GM18868 (cell line): ENCODE data around the gene DNAH7.

ENCODE experiments used
- ATAC-seq: cut with Tn5 transposase; IDR thresholded peaks from one replicate; pipeline ENCODE4 v1.9.1; 2021; ENCODE audit warnings: mild to moderate bottlenecking, moderate library complexity; ENCODE audit not compliant: unreplicated experiment

The DNAH7 gene

DNA sequence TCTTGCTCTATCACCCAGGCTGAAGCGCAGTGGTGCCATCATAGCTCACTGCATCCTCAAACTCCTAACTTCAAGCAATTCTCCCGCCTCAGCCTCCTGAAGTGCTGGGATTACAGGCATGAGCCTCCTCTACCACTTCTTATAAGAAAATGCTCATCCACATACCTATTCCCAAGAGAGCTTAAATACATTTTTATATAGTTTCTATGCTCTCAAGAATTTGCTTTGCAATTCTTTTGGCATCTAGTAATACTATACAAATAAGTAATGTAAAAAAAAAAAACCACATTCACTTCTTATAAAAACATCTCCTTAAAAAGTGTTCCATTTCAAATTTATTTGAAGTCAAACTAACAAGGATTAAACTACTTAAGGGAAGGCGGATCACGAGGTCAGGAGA lies 197.3 kb downstream of the DNAH7 start:
- ATAC-seq: no peak

DNA sequence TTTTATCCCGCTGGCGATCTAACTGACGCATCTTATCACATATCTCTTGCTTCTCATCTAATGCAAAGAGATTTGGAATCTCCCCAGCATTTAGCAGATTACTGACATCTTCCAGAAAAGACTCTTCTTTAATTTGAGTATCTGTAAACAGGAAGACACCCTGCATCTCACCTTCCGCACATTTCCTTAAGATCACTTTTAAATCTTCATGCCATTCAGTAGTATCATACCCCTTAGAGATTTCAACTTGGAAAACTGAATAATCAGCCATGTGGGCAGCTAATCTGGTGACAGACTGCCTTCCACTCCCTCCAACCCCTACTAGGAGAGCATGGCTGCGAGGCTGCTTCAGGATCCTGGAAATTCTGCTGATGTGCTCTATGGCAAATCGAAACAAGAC lies 204.3 kb downstream of the DNAH7 start:
- ATAC-seq: no peak

DNA sequence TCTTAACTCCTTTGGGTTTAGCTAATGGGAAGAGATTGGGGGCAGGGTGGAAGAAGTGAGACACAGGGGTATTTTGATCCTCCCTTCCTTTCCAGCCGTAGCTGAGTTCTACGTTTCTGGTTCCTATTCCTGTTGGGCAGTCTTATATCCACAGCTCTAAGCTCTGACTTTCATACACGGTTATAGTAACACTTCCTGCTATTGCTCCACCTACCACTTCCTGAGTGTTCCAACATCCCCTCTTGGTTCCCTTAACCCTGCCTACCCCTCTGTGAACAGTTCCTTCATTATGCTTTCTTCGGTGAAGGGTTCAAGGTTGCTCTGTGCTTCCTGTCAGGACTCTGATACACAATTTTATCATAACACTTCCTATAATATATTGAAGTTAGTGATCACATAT lies 205.1 kb downstream of the DNAH7 start:
- ATAC-seq: no peak

DNA sequence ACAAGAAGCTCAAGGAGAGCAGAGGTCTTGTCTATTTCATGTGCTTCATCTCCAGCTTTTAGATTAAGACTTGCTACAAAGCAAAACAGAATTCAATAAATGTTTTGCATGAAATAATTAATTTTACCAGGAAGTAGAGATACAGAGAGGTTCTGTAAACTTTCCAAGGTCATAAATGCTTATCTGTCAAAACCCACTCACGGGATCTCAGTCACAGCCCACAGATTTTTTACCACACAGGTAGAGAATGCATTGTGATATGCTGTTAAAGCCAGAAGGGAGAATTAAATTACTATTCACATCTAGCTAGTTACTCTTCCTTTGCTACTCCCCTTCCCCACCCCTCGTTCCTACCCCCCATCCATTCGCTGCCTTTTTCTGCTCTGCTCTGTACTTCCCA lies 205.5 kb downstream of the DNAH7 start:
- no peak for ATAC-seq

DNA sequence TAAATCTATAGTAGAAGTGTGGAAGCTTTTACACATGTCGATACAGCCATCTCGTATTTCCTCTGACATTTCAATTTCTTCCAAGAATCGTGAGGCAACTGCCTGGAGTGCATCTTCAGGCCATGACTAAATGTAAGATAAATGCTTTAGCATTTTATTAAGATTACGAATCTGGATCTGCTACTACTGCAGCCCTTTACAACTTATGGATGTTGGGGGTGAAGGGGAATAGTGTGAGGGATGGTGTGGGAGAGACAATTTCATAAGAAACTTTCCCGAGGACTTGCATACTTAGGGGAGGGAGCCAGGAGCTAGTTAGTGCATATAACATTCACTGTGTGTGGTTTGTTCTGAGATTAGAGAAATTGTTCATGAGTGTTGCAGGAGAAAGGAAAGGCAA lies 206.8 kb downstream of the DNAH7 start:
- no peak for ATAC-seq

DNA sequence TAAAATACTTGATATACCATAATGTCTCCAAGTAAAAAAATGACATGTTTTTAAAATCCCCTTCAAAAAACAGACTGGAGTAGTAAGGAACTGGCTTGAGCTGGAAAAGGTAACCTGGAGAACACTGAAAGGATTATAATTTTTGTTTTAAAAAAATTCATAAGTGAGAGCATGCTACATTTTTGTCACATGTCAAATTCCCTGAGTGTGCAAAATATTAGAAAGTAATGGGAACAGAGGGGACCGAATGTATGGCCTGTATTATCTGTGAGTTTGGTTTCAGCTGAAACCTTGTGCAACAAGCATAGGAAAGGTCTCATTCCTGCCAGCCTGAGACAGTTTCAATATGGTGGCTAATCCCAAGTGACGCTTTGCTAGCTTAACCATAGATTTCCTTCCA lies 209.1 kb downstream of the DNAH7 start:
- ATAC-seq: no peak

DNA sequence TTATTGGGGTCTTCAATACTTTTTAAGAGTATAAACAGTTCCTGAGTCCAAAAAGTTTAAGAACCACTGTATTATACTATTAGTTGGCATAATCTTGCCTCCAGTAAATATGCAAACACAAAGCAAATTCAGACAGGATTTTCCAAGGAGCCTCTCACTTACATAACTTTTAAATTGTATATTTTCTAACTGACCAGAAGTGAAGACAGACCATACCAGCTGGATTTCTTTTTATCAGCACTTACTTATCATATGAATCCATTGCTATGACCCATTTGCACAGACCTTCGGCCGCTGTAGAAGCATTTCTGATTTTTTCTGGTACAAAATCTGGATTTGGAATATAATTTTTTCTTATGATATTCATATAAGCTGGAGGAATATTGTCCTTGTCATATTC lies 211.5 kb downstream of the DNAH7 start:
- no peak for ATAC-seq

DNA sequence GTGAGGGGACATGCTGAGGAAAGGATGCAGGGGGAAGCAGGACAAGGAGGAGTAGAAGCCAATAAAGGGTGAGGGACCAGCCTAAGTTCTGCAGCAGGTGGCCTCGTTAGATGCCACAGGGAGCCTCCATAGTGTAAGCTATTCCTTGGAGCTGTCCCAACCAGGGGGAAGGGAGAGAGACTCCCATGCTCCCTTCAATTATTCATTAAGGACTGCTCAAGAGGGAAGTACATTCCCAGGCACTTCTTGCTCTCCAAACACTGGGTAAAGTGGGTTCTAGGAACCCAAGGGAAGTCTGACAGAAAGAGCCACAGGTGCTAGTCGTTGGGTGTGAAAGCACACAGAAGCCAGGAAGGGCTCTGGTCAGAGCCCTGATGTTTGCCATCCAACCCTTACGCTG lies 217.9 kb downstream of the DNAH7 start:
- no peak for ATAC-seq

DNA sequence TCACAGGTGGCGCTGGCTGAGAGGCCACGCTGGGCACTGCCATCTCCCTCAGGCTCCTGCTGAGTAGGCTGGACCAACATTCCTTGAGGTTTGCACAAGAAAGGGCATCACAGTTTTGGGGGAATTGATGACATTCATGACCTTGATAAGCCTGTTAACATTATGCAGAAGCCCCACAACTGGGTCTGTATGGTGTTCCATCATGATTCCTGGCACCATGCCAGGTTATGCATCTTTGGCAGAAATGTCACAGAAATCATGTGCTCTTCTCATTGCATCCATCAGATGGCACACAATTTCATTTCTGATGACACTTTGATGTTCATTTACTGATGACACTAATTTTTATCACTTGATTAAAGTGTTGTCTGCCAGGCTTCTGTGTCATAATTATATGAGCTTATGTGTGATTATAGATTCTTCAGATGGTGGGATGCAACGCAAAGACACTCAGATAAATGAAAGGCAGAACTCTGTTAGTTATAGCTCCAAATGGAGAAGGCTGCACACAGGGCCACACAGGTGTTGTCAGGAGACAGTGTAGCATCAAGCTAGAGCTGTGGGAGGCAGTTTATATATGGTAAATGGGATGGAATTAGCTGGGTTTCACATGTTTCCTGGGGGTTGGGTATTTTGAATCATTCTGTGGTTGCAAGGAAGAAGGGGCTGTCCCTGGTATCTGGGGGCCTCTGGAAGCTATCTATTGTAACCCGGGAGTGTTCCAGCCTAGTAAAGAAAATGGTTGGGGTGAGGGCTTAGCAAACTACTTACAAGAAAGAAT lies 220.3 kb downstream of the DNAH7 start:
- no peak for ATAC-seq

DNA sequence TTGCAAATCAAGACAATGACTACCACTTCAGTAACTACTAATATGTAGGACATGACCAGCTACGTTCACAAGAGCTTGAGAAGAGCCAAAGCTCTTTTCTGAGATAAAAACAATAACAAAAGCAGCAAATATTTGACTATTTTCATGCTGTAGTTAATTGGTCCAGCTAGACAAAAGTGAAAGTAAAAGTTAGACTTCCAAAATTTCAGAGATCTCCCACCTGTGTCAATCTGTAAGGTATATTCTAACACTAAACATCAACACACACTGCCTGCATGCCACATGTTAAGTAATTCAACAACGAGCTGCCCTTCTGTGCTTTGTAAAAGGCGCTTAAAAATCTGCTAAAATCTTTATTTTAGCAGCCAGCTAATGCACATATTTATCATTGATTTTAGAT lies 225.7 kb downstream of the DNAH7 start:
- ATAC-seq: peak; percentile 63

DNA sequence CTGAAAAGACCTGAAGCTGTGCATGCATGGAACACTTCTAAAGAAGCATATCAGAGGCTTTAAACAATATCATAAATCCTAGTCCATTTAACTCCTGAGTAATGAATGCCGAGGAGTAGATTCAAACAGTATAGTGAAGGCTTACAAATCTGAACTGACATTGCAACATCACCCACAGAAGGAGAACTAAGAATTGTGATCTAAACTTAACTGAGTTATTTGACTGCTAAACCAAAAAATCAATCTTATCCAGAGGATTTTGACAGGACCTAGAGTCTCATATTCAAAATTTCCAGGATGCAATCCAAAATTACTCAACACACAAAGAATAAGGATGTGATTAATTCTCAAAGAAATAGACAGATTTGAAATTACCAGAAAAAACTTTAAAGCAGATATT lies 230.6 kb downstream of the DNAH7 start:
- no peak for ATAC-seq

DNA sequence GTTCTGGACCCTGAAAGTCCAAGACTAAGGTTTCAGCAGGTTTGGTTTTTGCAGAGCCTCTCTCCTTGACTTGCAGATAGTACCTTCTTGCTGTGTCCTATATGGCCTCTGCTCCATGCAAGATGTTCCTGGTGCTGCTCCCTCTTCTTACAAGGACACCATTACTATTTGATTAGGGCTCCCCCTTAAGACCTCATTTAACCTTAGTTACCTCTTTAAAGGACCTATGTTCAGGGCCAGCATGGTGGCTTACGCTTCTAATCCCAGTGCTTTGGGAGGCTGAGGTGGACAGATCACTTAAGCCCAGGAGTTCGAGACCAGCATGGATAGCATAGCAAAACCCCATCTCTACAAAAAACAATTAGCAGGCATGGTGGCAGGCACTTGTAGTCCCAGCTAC lies 232.6 kb downstream of the DNAH7 start:
- no peak for ATAC-seq

DNA sequence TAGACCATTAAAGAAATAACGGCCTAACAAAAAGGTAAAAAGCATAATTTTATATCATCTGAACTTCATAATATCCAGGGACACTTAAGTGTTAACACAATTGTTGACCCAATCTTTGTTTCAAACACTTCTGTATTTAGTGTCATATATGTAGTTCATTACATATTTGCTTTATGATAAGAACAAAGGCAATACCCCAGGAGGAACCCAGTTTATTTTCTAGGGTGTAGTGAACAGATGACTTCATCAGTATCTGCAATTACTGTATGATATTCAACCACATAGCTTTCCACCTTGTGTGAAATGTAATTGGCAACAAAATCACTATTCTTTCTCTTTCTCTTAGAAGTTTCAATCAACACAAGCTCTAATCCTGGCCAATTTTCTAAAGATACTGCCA lies 233.8 kb downstream of the DNAH7 start:
- no peak for ATAC-seq

DNA sequence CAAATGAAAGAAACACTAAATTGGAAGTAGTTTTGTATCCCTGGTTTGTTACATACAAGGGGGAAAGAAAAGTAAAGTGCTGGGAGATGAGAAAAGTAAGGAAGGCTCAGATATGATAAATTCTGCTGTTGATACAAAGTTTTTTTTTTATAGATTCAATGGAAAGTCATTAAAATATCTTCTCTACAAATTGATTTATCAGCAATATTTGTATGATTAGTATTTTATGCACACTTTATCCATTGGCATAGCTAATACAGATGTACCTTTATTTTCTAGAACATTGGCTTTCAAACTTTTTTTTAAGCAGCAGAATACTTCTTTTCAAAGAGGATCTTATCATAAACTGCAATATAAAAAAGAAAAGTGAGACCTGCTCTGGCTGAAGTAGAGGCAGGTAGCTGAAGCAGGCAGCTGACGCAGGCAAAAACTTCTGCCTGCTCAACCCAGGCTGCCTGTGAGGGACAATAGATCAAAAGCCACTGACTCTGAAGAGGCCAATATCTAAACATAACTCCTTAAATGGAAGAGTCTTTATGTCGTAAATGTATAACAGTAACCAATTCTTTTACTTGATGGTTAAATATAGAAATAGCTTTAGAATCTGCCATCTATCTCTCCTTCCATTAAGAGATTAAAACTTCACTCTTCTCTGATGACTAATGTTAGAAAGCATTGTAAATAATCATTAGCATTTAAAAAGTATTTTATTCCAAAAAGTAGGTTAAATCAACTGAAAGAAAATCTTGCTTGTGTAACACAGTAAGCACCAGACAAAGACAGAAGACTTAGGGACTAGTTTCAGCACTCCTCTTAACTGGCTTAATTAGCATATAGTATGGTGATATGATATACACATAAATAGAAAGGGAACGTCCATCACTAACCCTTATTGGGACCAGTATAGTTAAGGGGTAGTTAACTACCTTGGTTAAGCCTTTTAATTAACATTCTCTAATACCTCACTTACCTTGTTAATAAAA lies 237.4 kb downstream of the DNAH7 start:
- ATAC-seq: no peak

DNA sequence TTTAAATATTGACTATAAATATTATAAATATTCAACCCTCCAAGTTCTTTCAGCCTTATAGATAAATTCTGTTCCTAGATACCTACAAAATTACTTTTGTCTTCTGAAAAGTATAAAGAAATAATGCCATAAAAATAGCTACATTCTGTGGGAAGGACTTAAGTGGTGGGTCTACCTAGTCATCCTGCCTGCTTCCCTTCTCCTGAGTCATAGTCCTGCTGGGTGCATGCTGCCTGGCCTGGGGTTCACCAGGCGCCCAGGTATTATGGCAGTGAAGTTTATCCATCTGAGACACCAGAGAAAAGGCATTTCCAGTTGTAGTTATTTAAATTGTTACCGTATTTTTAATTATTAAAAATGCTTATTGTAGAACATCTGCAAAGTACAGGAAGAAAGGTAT lies 244.2 kb downstream of the DNAH7 start:
- no peak for ATAC-seq

DNA sequence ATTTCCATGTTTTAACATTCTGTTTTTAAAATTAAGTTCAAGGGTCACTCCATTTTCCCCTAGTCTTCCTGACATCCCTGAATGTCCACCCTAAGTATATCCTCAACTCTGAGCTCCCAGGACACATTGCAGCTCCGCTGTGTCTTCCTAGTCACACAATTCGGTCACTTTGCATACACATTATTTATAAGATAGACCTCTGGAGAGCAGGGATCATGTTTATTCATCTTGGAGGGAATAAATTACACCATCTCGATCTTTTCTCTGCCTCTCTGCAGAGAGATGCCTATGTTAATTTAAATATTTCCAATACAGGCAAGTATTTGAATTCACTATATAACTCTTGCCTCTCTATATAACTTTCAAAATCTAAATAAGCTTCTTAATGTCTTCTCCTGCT lies 245.4 kb downstream of the DNAH7 start:
- ATAC-seq: no peak

DNA sequence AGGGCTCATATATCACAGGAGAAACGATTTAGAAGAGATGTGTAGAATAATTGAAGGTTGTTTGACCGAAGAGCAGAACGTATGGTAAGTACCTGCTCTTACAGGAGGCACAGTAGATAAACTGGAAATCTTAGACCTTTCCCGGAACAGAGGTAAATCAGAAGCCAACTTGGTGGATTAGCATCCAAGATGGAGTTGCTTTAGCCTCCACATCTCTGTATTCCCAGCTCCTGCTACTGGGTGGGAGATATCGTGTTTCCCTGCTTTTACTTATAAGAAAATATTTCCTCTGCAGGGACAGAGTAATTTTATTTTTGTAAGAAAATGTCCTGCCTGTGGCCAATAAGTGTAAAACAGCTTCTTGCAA lies 247.1 kb downstream of the DNAH7 start:
- no peak for ATAC-seq

DNA sequence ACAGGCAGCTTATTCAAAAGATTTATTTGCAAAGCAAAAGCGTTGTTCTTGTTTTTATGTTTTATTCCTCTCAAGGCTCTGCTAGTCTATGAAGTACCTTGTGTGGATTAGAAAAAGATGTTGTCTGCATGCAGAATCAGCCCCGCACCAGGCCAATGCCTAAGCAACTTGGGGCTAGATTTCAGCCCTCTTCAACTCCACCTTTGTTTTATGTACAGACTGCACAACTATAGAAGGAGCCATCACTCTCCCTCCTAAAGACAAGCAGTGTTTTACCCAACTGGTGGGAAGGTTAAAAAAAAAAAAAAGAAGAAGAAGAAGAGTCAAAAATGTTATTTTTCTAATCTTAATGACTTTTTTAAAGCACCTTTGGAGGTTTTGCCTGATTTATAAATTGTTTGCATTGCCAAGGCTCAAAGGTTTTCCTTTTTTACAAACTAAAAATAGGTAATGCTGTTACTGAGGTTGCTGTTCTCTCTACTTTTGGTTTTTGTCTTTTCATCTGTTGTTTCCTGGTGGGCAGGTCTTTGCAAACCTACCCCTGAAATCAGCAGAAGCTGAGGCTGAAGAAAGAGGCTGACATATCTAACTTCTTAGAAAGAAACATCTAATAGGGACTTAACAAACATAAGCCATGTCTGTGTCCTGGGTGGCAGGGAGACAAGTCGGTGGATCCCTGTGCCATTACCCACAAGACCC lies 247.6 kb downstream of the DNAH7 start:
- no peak for ATAC-seq

DNA sequence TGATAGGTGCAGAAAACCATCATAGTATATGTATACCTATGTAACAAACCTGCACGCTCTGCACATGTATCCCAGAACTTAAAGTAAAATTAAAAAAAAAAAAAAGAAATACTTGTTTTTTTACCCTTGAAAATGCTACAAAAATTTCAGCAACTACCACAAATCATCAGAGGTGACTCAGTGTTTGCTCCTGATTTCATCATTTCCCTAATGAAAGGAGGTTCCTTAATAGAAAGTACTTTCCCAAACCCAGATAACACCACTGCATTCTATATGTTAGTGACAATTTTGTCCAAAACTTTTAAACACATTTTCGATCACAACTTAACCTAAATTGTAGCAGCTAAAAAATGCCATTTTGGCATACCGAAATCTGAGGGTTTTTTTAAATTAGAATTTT lies 248.3 kb downstream of the DNAH7 start:
- ATAC-seq: no peak

DNA sequence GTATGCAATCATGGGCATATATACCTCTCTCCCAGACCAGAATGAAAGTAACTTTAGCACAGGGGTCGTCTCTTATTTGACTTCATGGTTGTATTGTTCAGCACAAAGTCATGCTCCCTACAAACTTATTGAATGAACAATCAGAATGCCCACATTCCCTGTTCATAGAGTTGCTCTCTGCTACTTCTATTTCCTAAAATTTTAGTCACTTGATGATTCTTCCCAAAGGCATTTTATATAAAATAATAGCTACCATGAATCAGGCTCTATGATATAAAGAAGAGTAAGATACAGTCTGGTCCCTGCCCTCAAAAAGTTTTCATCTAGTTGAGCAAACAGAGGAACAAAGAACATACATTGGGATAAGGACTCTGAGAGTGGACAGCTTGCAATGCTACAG lies 249.4 kb downstream of the DNAH7 start:
- ATAC-seq: no peak

DNA sequence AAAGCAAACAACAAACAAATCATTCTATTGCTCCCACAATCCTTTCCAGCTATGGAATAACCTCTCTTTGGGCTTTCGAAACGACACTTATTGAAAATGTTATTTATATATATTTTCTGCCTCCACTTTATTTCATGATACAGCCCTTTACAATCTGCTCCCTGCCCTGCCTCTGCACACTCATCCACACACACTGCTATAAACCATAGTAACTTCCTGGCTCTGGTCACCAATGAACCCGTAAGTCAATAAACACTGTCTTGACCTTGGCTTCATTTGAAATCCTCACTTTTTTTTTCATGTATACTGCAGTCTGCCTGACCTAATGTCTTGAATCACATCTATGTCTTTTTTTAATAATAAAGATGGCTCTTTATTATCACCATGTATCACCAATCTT lies 250.1 kb downstream of the DNAH7 start:
- no peak for ATAC-seq

DNA sequence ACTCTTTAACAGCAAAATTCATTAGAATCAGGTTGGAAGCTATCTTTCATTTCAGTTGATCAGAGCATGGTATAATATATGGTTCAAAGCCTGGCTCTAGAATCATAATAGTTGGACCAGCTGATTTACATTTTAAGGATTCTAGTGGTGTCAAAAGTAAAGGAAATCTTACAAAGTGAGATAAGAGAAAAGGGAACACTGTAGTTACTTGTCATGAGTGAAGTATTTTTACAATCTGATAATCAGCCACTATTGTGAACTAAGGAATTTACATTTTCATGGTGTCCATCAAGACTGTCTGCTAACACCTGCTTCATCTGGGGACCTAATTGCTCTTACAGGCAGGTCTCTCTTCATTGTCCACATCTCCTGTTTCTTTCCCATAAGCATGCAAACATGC lies 250.5 kb downstream of the DNAH7 start:
- no peak for ATAC-seq
